Suppressor macrophage (primary cell): ENCODE measurements around the gene PCP2.

ENCODE experiments used
- DNase-seq, 4 experiments: peaks; one replicate each; pipeline ENCODE4 v3.0.0-alpha.2; 2020 to 2022

PCP2 gene

GRCh38 chr19:7661744-7662538, 28.4 kb upstream of the PCP2 start:
- peak in 1 of 4 experiments; percentile 28 for DNase-seq

GRCh38 chr19:7658219-7658686, 24.7 kb upstream of the PCP2 start:
- DNase-seq, result peak in 2 of 4 experiments; percentile 43 to 49

- peak; percentile 82 to 89 (median 88) for DNase-seq
Observed at GRCh38 chr19:7657131-7657751, 23.7 kb upstream of the PCP2 start.

- peak; percentile 73 to 91 (median 86) for DNase-seq
Observed at GRCh38 chr19:7655581-7655980, 22.1 kb upstream of the PCP2 start.

- no peak for DNase-seq
Observed at GRCh38 chr19:7654401-7654800, 20.9 kb upstream of the PCP2 start.

- DNase-seq, result peak; percentile 95 to 97 (median 96)
Observed at GRCh38 chr19:7652061-7652641, 18.6 kb upstream of the PCP2 start.

- no peak for DNase-seq
Observed at GRCh38 chr19:7650148-7650547, 16.6 kb upstream of the PCP2 start.

- DNase-seq, result no peak
Observed at GRCh38 chr19:7648265-7649014, 14.9 kb upstream of the PCP2 start.

- no peak for DNase-seq
Observed at GRCh38 chr19:7647156-7647555, 13.6 kb upstream of the PCP2 start.

- DNase-seq, result no peak
Observed at GRCh38 chr19:7646426-7646700, 12.8 kb upstream of the PCP2 start.

- no peak for DNase-seq
Observed at GRCh38 chr19:7645656-7646425, 12.3 kb upstream of the PCP2 start.

GRCh38 chr19:7645163-7645562, 11.6 kb upstream of the PCP2 start:
- peak in 3 of 4 experiments; percentile 32 to 49 (median 45) for DNase-seq

GRCh38 chr19:7644550-7644877, 11.0 kb upstream of the PCP2 start:
- no peak for DNase-seq

- peak in 2 of 4 experiments; percentile 36 to 60 for DNase-seq
Observed at GRCh38 chr19:7643629-7644549, 10.4 kb upstream of the PCP2 start.

GRCh38 chr19:7643031-7643415, 9.5 kb upstream of the PCP2 start:
- DNase-seq, result no peak

GRCh38 chr19:7642295-7643030, 8.9 kb upstream of the PCP2 start:
- no peak for DNase-seq

GRCh38 chr19:7641290-7642276, 8.1 kb upstream of the PCP2 start:
- no peak for DNase-seq

GRCh38 chr19:7640803-7641202, 7.3 kb upstream of the PCP2 start:
- DNase-seq, result no peak

- no peak for DNase-seq
Observed at GRCh38 chr19:7639863-7640348, 6.4 kb upstream of the PCP2 start.
